Loucy (cell line): ENCODE results near the gene SPEF1.

Source experiments
- EZH2phosphoT487 ChIP-seq: fragments of 200-600 bp; IDR thresholded peaks from 2 replicates; pipeline ENCODE4 v1.6.1; 2018; ENCODE audit warnings: antibody characterized with exemption, mild to moderate bottlenecking, moderate library complexity, borderline replicate concordance
- TF ChIP-seq, protein P1 (sequence below): fragments of 200-600 bp; sonication (generic); conservative IDR thresholded peaks from 2 replicates; pipeline ENCODE4 v1.5.1; 2014; ENCODE audit warnings: mild to moderate bottlenecking, antibody characterized with exemption, low read length

DNA sequence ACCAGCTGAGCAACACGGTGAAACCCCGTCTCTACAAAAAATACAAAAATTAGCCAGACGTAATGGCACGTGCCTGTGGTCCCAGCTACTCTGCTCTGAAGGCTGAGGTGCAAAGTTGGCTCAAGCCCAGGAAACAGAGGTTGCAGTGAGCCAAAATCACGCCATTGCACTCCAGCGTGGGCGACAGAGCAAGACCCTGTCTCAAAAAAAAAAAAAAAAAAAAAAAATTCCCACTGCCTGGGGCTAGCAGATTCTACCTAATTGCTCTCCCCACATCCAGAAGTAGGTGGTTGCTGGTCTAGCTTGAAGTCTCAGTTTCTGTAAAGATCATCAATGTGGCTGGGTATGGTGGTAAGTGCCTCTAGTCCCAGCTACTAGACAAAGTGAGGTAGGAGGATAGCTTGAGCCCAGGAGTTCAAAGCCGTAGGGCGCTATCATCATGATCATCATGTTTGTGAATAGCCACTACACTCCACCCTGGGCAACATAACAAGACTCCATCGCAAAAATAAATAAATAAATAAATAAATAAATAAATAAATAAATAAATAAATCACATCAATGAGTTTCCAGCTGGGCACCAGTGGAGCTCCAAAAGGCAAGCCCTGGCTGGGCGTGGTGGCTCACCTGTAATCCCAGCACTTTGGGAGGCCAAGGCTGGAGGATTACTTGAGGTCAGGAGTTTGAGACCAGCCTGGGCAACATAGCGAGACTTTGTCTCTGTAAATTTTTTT, 32.8 kb upstream of the SPEF1 start:
- TF ChIP-seq, protein P1, sequence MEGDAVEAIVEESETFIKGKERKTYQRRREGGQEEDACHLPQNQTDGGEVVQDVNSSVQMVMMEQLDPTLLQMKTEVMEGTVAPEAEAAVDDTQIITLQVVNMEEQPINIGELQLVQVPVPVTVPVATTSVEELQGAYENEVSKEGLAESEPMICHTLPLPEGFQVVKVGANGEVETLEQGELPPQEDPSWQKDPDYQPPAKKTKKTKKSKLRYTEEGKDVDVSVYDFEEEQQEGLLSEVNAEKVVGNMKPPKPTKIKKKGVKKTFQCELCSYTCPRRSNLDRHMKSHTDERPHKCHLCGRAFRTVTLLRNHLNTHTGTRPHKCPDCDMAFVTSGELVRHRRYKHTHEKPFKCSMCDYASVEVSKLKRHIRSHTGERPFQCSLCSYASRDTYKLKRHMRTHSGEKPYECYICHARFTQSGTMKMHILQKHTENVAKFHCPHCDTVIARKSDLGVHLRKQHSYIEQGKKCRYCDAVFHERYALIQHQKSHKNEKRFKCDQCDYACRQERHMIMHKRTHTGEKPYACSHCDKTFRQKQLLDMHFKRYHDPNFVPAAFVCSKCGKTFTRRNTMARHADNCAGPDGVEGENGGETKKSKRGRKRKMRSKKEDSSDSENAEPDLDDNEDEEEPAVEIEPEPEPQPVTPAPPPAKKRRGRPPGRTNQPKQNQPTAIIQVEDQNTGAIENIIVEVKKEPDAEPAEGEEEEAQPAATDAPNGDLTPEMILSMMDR = no peak
- TF ChIP-seq EZH2phosphoT487 = no peak
